Glutamatergic neuron (in vitro differentiated cells): ENCODE data around the gene ZNF554. TPM values are rescaled to one million over a fixed set of nuclear protein-coding genes. Genes with fewer than 3 reads are reported as not detected.

Experiments
- DNase-seq: peaks from one replicate; pipeline ENCODE4 v3.0.0; 2022
- H3K27ac Mint-ChIP-seq: one replicate; pipeline ENCODE4 v1.8.0; 2020; ENCODE audit warnings: mild to moderate bottlenecking, mixed read lengths, inconsistent platforms; ENCODE audit not compliant: unreplicated experiment
- H3K27me3 Mint-ChIP-seq: one replicate; pipeline ENCODE4 v1.8.0; 2020; ENCODE audit warnings: mild to moderate bottlenecking, moderate library complexity, mixed read lengths, inconsistent platforms; ENCODE audit not compliant: unreplicated experiment
- H3K36me3 Mint-ChIP-seq: one replicate; pipeline ENCODE4 v1.8.0; 2020; ENCODE audit warnings: mild to moderate bottlenecking, mixed read lengths, inconsistent platforms; ENCODE audit not compliant: unreplicated experiment
- H3K4me1 Mint-ChIP-seq: one replicate; pipeline ENCODE4 v1.8.0; 2020; ENCODE audit warnings: mild to moderate bottlenecking, low read depth, mixed read lengths, inconsistent platforms; ENCODE audit not compliant: unreplicated experiment
- H3K4me3 Mint-ChIP-seq: one replicate; pipeline ENCODE4 v1.8.0; 2020; ENCODE audit warnings: mild to moderate bottlenecking, mixed read lengths, inconsistent platforms; ENCODE audit not compliant: unreplicated experiment
- H3K9me3 Mint-ChIP-seq: one replicate; pipeline ENCODE4 v1.8.0; 2020; ENCODE audit warnings: mild to moderate bottlenecking, moderate library complexity, mixed read lengths, inconsistent platforms; ENCODE audit not compliant: unreplicated experiment
- CTCF ChIP-seq: fragments of 200-600 bp; sonication (generic); IDR thresholded peaks from one replicate; pipeline ENCODE4 v1.5.0; 2021; ENCODE audit not compliant: partially characterized antibody, unreplicated experiment
- total RNA-seq: library from RNA; stranded (reverse); fragmentation: NEBNext Ultra II Directional; extraction: Animal tissue kit (Norgen Biotek cat#: 25700); gene quantifications from one replicate; pipeline ENCODE4 v1.2.1, GENCODE V29; 2021; ENCODE audit not compliant: unreplicated experiment

Gene ZNF554
- total RNA-seq, 1 donor from 2014 or later = 5.8 TPM

GRCh38 chr19:2827840-2828489 lies 8.3 kb downstream of the ZNF554 start:
- no peaks in the 10 kb centered on the region for H3K4me1 Mint-ChIP-seq
- peaks cover 39% of the 10 kb centered on the region for H3K36me3 Mint-ChIP-seq
- no peak overlapping the region for H3K4me3 Mint-ChIP-seq

GRCh38 chr19:2834294-2834871 lies 14.7 kb downstream of the ZNF554 start:
- no peak overlapping the region for H3K27ac Mint-ChIP-seq
- H3K36me3 Mint-ChIP-seq = peaks cover 49% of the 10 kb centered on the region
- no peak for TF ChIP-seq CTCF
- DNase-seq = no peak
- H3K4me3 Mint-ChIP-seq = no peak overlapping the region
- H3K9me3 Mint-ChIP-seq = peaks cover 35% of the 10 kb centered on the region
- no peaks in the 10 kb centered on the region for H3K4me1 Mint-ChIP-seq
- no peaks in the 10 kb centered on the region for H3K27me3 Mint-ChIP-seq

More at GRCh38 chr19:2827840-2828489, 8.3 kb downstream of the ZNF554 start:
- Mint-ChIP-seq H3K9me3 (peaks cover 15% of the 10 kb centered on the region), H3K27me3 (no peaks in the 10 kb centered on the region), H3K27ac (no peak overlapping the region)
- TF ChIP-seq CTCF = no peak
- no peak for DNase-seq

- DNase-seq = no peak
- TF ChIP-seq CTCF = no peak
- H3K27me3 Mint-ChIP-seq = peaks cover 3% of the 10 kb centered on the region
- no peaks in the 10 kb centered on the region for H3K4me1 Mint-ChIP-seq
- no peak overlapping the region for H3K4me3 Mint-ChIP-seq
- H3K9me3 Mint-ChIP-seq = peaks cover 36% of the 10 kb centered on the region
- H3K27ac Mint-ChIP-seq = no peak overlapping the region
- H3K36me3 Mint-ChIP-seq = peaks cover 42% of the 10 kb centered on the region
Measured at GRCh38 chr19:2837430-2837829, 17.8 kb downstream of the ZNF554 start.

GRCh38 chr19:2840794-2841791 lies 21.4 kb downstream of the ZNF554 start, which contains the start of gene ZNF555:
ZNF555 (plus strand) TSS chr19:2841475; CDS start chr19:2841573, 98 bp downstream.
- peak; percentile 93 for TF ChIP-seq CTCF
- peaks cover 11% of the 10 kb centered on the region for H3K9me3 Mint-ChIP-seq
- H3K4me3 Mint-ChIP-seq = peak within 1 kb of the TSS; percentile 85
- peaks cover 20% of the 10 kb centered on the region for H3K36me3 Mint-ChIP-seq
- no peak within 1 kb of the TSS for H3K27ac Mint-ChIP-seq
- peaks cover 3% of the 10 kb centered on the region for H3K27me3 Mint-ChIP-seq
- peak; percentile 95 for DNase-seq
- H3K4me1 Mint-ChIP-seq = no peaks in the 10 kb centered on the region
